GM18868 (cell line): Measurements from ENCODE around the gene CDKL5.
"Not testable (repeated sequence)": the region's sequence is repeated elsewhere in the genome, so short reads cannot be mapped to it uniquely, and the experiment has no call there.

Experiments
- ATAC-seq: cut with Tn5 transposase; IDR thresholded peaks from one replicate; pipeline ENCODE4 v1.9.1; 2021; ENCODE audit warnings: mild to moderate bottlenecking, moderate library complexity; ENCODE audit not compliant: unreplicated experiment

The CDKL5 gene

DNA sequence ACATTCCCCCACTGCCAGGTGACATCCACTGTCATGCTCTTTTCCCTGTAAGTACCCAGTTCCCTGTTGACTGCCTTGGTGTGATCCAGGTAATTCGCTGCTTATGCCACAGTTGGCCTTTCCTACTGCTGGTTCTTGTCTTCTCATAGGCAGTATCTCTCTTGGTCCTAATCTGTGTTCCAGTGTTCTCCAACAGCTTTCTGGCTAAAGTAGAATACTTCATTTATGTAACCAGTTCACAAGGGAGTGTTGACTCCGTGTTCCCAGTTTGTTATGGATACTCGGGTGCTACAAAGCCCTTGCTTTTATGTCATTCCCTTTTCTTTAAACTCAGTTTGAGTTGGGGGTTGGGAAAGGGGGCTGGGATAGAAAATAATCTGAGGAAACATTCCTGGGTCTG is 148.1 kb downstream of the CDKL5 start:
- no peak for ATAC-seq

DNA sequence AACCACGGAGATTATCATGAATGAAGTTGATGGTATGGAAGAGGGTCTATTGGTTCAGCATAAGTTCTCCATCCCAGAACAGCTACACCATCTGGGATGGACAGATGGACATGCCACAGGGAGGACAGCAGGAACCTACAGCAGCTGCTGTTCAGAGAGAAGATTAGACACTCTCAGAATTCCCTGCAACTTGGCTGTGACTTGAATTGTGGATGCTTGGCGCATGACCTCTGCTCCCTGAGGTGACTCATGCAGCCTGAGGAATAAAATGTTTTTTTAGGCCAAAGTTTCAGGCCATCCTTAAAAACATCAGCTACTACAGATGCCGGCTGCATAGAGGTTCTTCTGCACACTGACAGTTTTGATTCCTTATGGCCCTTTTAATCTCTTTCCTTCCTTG is 149.2 kb downstream of the CDKL5 start:
- ATAC-seq = no peak

DNA sequence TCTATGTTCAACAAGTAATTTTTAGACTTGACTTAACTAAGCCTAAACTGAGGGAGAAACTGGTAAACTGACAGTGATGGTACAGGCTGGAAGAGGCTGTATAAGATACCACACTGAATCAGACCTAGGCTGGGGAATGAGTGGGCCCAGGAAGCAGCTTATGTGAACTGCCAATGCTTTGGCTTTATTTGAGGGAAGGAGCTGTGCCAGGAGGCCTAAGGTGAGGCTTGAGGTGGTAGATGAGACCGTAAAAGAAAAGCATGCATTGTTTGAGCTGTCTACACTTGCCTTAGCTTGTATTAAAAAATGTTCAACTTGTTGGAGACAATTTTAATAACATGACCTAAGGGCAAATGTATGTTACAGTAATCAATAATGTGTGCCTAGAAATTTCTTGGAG is 150.3 kb downstream of the CDKL5 start:
- ATAC-seq = no peak

DNA sequence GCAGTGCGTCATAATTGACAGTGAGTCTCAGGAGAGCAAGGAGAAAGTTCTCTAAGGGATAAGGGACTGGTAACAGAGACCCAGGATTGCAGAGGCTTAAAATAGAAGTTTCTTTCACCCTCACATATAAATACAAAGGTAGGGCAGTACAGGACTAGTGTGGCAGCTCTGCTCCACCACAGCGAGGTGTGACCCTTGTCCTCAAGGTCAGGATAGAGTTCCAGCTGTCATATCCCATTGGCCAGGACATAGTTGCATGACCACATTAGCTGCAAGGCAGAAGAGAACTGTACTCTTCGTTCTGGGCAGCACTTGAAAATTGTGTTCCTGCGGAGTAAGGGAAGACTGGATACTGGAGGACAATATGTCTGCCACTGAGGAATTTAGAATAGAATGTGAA is 152.0 kb downstream of the CDKL5 start:
- ATAC-seq = no peak

DNA sequence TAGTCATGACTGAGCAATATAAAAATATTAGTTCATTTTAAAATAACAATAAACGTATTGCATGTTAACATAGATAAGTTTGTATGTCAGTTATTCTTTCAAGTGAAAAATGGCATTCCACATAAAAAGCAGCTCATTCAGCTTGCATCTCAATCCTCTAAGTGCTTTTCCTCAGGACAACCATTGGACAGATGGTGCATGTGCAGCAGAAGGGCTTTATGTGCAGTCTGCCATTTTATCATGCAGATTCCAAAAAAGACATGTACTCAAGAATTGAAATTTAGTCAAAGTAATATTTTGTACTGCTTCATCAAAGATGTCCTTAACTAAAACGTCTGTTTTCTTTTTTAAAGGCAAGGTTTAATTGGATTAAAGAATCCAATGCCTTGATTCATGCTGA is 153.1 kb downstream of the CDKL5 start:
- ATAC-seq = no peak

DNA sequence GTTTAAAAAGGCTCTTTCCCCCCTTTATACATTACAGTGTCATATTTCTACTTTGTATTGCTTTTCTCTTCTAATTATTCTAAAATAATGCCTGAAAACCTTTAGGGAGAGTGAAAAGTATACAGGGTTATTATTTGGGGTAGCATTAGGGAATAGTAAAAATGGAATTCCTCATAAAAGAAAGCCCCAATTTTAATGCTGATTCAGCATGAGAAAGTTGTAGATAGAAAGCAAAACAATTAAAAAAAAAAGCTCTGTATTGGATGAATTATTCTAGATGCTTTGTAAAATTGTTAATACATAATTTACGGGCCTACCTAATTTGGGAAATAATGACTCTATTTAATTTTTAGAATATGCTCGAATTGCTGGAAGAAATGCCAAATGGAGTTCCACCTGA is 154.1 kb downstream of the CDKL5 start:
- ATAC-seq = no peak

DNA sequence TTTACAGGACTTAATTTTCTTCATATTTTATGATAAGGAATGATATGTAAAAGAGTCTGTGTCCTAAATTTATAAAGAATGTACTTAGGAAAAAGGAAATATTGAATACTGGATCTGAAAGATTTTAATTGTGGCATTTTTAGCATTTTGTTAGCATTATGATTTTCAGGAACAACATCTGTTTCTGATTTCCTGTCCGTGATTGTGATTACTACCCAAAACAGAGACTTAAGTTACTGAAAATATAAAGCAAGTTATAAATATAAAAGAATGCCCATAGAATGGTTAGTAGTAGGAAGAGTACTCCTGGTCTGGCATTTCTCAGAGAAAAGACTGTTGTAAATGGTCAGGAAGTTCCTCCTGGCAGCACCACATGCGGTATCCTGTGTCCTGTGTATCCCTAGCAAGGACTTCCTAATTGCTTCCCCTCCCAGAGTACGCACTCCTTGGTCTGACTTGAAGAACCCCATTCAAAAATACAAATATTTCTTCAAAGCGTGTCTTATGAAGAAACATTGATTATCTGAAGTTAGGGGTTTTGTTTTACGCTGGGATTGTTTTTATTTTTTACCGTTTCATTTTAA is 157.6 kb downstream of the CDKL5 start:
- no peak for ATAC-seq

DNA sequence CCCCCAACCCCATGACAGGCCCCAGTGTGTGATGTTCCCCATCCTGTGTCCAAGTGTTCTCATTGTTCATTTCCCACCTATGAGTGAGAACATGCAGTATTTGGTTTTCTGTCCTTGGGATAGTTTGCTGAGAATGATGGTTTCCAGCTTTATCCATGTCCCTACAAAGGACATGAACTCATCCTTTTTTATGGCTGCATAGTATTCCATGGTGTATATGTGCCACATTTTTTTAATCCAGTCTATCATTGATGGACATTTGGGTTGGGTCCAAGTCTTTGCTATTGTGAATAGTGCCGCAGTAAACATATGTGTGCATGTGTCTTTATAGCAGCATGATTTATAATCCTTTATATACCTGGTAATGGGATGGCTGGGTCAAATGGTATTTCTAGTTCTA is 163.9 kb downstream of the CDKL5 start:
- ATAC-seq = not testable (repeated sequence)

DNA sequence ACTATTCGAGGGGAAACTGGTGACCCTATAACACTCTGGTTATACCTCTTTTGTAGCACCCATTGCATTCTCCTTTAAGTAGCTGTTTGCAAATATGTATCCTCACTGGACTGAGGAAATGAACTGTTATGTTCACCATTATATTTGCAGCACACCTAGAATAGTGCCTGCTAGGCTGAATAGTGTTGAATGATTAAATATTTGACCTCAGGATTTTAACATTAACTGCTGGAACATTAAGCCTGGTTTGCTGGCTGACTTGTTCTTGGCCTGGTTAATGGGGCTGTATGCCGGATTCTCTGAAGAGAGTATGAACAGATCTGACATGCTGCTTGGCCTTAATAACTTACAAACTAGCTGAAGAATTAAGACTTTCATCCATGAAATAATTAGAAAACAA is 166.4 kb downstream of the CDKL5 start:
- no peak for ATAC-seq

DNA sequence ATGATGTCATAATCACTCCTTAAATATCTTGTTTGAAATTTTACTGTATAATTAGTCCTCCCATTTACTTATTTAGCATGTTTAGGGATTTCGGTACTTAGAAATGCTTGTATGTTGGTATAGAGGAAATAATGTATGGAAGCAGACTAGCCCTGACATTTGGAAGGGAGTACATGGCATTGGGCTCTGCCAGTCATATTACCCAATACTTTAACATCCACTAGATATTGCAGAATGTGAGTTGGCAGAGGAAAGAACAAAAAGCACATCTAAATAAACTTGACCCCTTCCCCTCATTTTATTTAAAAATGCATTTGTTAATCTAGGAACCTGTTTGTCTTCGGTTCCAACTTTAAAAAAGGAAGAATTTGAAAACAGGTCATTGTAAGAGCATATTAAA is 168.7 kb downstream of the CDKL5 start:
- ATAC-seq = no peak

DNA sequence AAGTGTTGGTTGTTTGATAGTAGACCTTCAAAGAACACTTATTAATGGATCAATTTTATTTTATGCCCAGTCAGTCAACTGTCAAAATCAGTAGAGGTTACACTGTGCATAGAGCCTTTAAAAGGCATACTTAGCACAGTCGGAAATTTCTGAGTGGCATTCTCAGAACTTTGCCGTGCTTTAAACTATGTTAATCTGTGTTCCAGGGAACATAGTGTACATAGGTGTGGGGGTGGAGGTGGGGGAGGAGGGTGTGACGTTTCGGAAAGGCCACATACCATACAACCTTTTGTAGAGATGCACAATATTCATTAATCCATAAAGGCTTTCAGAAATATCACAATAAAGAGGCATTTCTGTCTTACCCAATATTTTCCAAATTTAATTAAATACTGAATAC is 170.7 kb downstream of the CDKL5 start:
- no peak for ATAC-seq

DNA sequence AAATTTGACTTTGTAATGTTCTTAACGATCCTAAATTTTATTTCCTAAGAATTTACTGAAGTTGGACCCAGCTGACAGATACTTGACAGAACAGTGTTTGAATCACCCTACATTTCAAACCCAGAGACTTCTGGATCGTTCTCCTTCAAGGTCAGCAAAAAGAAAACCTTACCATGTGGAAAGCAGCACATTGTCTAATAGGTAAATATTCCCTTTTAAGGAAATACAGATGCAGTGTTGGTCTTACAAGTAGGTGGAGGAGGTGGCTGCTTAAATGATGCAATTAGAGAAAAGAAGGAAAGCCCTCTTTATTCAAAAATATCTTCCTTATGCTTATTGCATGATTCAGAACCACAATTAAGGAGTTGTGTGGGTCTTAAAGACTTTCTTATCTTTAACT is 173.0 kb downstream of the CDKL5 start:
- no peak for ATAC-seq

DNA sequence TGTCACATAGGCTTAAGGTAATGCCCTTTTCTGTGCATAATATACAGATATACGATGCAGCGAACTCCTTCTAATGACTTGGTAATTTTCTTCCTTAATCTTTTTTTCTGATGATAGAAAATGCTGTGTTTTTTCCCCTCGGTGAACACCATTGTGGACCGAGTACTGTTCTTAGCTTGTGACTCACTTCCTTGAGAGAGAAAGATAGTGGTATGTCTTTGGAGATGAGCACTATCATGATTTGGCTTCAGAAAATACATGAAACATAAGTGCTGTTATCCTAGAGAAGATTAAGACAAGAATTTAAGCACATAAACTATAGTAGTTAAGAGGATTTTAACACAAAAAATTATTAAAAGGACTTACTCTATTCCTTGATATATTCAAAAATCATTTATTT is 182.6 kb downstream of the CDKL5 start:
- no peak for ATAC-seq

DNA sequence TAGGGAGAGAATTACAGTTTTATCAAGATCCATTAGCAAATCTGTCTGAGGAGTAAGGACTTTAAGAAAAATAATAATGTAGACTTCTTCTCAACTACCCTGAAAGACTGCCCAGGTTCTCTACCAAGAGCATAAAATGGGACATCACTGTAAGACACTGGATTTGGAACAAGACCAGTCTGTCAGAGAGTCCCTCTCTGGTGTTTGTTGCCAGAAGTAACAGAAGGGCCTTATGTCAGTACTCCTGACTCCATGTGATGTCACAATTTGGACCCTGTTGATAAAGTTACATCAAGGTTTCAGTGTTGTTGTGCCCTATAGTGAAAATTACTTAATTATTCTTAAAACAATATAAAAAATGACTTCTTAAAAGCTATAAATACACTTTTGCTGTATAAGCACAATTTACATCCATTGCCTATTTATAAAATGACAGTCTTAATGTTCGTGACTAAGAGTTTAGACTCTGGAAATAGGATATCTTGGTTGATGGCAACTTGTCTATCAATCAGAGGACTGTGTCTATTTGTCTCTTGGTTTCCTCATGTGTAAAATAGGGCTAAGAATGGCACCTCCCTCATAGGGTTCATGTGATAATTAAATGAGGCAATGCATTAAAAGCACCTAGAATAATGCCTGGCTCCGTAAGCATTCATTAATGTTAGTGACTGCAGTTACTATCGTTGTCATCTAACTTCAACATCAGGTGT is 188.7 kb downstream of the CDKL5 start:
- no peak for ATAC-seq

DNA sequence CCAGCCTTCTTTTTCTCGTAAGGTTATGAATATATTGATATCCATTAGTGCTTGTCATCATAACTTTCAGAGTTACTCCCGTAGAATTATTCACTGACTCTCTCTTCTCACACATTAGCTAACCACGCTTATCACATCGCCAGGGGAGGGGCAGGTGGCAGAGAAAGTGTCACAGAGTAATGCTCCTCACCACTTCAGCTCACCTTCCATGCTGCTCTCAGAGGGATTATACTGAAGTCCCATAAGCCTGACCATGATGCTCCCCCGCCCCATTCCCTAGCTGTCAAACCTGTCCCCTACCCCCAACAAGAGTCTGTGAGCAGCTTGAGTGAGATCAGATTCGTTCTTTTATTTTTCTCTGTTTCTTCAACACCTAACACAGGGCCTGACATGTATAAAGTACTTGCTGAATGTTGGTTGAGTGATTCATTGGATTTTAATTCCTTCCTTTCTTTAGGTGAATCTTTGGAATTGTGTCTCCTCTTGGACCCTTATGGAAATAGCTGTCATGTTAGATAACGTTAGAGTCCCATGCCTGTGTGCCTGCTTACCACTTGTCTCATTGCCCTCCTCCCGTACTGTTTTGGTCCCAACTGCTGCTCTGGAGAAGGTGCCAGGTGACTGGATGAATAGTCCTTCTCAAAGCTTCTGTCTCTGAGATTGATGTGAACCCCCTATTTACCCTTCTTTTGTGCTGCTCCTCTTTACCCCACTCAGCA is 191.4 kb downstream of the CDKL5 start:
- no peak for ATAC-seq

DNA sequence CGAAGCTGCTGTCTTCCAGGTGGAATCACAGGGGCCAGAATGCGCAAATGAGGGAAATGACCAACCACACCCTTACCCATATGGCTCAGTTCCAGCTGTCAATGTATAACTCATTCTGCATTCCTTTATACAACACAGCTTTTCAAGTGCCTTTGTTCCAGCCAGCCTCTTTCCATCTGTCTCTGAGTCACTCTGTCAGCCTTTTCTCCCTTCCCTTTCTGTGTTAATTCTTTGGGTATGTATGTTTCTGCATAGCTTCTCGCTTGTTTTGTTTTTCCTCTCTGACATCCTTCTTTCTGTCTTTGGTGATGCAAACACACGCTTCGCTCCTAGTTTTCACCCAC is 192.0 kb downstream of the CDKL5 start:
- ATAC-seq = no peak

DNA sequence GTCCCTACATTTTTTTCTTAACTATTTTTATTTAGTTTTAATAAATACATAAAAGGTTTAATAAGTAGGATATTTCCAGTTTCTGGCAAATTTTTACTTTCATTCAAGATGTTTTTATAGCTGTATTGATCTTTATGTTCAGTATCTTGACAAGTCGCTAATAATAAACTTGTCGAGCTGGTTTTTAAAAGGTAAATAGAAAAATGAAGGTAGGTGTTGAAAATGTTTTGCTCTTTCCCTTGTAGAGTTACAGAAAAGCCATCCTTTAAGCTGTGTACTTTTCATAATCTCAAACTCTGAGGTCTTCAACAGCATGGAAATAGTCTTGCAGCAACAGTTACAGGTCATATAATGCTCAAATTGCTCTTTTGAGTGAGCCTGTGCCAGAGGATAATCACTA is 193.9 kb downstream of the CDKL5 start:
- ATAC-seq = no peak

DNA sequence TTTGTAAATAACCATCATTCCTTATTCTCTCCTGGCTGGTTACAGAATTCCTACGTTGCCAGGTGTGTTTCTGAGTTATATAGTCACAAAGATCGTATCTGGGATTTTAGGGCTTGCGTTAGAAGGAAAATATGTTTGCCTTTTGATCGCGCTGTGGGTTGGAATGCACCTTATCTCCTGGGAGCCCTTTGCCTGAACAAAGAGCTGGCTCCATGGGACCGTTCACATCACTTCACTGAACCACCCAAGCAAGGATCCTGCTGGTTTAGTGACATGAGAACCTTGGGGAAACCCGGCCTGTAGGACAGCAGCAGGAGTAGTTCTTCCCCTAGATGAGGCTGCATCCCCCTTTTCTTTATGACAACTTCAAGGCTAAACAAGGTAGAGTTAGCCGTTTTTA is 194.9 kb downstream of the CDKL5 start:
- ATAC-seq = no peak

DNA sequence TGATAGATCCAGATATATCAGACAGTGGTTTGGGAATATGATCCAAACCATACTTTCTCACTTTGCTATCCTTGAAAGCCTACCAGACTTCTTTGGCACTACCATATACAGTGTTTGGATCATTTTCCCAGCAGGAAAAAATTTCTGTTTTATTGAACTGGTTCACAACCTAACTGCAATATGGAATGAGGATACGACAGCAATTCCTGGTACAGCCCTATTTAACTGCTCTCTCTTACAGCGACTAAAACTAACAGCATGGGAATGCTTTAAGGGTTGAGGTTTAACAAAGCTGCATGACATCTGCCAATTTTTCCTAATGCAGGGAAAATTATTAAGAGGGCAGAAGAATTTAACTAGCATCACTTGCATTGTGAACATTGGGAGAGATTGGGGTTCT is 199.2 kb downstream of the CDKL5 start:
- no peak for ATAC-seq

DNA sequence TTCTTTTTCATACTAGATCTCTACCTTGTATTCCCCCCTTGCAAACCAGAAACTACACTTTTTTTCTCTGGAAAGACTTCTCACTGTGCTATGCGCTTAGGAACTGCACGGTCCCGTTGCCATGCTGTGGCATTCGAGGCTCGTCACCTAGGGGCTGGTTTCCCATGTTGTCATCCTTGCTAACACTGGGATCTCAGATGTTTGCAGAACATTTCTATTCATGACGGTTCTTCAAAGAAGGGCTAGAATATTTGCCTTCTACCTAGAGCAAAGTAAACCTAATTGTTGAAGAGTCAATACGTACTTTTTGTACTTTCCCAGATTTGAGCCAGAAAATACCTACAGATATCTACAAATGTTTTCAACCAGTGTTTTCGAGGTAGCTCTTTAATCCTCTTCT is 205.5 kb downstream of the CDKL5 start:
- no peak for ATAC-seq

DNA sequence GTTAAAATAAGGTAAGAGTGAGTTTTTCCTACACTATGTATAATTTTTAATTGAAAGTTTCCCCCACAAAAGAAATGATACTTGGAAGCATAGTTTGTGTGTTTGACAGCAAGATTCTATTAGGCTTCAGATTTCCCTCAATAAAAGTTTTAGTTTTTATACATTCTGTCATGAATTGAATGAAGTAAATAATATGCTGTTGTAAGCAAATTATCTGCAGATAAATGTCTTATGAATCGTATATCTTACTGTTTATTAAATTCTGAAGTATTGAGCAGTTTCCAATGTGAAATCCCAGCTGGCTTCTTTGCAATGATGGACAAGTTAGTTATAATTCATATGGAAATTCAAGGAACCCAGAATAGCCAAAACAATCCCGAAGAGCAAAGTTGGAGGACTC is 213.0 kb downstream of the CDKL5 start:
- ATAC-seq = no peak

DNA sequence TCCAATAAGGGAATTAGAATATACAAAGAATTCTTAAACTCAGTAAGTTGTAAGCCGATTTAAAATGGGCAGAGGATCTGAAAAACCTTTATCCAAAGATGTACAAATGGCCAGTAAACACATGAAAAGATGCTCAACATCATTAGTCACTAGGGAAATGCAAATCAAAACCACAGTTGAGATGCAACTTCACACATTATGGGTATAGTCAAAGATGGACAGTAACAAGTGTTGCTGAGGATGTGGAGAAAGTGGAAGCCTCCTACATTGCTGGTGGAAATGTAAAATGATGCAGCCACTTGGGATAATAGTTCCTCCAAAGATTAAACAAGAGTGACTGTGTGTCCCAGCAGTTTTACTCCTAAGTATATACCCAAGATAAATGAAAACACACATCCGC is 213.9 kb downstream of the CDKL5 start:
- ATAC-seq = no peak

DNA sequence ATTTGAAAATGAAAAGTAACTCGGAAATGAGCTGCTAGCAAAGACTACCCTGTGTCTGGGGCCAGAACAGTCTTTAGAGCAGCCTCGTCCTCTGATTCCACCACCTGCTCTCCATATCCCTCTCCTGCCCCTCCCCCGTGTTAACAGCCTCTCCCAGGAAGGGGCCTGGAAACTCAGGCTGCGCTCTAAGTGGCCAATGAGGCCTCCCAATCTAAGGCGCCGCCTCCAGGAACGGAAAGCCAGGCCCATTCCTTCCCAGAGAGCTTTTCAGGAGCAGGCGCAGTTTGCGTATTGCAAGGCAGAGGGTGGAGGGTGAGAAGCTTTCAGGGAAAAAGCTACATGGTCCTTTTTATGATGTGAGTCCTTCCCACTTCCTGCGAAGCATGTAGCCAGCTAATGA is 215.3 kb downstream of the CDKL5 start:
- ATAC-seq = no peak
